Measurements from ENCODE around the gene BAMBI.

BAMBI gene

GRCh38 chr10:28705472-28705871 is 28.2 kb downstream of the BAMBI start:
- no peak for DNase-seq (ENCODE audit: low spot score)

- no peak for DNase-seq (ENCODE audit: low spot score)
Measured at GRCh38 chr10:28709001-28709710, 31.8 kb downstream of the BAMBI start.

DNA sequence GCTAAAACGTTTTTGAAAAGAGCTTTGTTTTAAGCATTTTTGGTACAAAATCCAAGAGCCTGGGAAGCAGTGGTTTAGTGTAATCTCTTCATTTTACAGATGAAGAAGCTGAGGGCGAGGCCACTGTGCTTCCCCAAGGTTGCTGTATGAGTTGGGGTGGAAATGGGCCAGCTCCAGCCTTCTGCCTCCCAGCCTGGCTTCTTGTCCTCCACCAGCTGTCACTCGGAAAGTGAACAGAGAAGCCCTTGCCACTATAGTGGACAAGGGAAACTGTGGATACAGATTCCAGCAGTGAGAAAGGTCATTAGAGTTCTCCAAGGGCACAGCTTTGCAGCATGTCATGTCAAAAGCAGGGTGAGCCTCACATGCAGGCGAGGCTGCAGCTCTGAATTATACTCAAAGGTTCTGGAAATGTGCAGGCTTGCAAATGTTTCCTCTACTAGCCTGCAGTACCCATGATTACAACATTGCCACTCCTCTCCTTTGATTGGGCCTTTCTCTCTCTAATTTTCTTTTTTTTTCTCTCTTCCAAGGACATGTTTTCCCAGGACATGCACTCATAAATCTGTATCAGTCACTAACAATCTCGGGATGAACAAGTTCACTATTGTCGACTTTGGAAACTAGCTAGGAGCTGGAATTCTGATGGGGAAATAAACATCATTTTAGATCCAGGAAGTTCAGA is 33.0 kb downstream of the BAMBI start:
- DNase-seq (ENCODE audit: low spot score): no peak

DNA sequence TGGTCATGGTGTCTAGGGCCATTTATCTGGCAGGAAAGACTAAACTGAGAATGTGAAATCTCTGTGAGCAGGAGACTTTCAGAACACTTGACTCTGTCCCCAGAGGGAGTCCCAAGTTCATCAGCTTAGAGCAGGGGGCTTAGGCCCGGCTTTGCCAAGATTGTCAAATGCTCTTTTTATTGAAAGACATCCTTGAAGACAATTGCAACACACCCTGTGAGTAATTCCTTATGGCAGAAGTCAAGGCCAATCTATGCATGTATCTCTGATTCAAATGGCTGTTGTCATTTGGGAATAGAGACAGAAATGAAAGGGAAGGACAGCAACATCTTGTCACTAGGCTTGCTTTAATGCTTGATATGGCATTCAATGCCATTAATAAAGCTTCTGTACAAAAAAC is 33.7 kb downstream of the BAMBI start:
- DNase-seq (ENCODE audit: low spot score): no peak

DNA sequence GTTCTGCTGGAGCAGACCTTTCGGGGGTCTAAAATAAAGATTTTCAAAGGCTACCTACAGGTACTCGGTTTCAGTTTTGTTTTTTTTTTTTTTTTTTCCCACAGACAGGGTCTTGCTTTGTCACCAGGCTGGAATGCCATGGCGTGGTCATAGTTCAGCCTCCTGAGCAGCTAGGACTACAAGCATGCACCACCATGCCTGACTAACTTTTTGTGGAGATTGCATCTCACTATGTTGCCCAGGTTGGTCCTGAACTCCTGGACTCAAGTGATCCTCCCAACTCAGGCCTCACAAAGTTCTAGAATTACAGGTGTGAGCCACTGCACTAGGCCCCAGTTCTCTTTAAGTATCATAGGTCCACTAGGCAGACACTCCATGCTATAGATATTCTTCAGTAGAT is 34.5 kb downstream of the BAMBI start:
- DNase-seq (ENCODE audit: low spot score): no peak

DNA sequence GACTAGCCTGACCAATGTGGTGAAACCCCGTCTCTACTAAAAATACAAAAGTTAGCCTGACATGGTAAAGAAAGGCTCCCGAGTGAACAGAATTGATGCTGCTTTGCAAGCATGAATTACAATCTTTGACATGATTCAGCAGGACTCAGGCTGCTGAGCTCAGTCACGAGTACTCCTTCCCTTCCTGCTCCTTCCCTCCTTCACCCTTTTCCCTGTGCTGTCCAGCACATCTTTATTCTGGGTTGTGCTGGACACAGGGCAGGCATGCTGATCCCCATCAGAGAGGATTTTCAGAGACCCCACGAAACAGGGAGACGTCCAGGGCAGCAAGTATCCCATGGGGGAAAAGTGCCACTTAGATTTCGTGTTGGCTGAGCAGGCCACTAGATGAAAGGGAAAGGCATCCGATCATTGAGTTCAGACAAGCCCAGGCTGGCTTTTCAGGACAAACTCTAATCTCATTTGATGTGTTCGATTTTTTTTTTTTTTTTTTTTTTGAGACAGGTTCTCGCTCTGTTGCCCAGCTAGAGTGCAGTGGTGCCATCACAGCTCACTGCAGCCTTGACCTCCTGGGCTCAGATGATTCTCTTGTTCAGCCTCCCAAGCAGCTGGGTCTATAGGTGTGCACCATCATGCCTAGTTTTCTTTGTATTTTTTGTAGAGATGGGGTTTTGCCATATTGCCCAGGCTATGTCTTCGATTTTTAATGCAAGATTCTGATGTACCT is 36.5 kb downstream of the BAMBI start:
- no peak for DNase-seq (ENCODE audit: low spot score)

- DNase-seq (ENCODE audit: low spot score): peak; percentile 23
Measured at GRCh38 chr10:28714401-28715053, 37.2 kb downstream of the BAMBI start.

- no peak for DNase-seq (ENCODE audit: low spot score)
Measured at GRCh38 chr10:28715246-28715645, 37.9 kb downstream of the BAMBI start.

DNA sequence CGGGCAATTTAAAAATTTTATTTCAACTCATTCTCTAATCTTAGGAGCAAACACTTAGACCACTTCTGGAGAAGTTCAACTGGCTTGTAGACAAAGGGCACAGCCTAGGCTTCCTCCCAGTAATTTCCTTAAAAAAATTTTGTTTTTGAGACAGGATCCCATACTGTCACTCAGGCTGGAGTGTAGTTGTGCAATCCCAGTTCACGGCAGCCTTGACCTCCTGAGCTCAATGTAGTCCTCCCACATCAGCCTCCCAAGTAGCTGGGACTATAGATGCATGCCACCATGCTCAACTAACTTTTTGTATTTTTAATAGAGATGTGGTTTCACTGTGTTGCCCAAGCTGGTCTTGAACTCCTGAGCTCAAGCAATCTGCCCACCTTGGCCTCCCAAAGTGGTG is 38.4 kb downstream of the BAMBI start:
- DNase-seq (ENCODE audit: low spot score): no peak

- no peak for DNase-seq (ENCODE audit: low spot score)
Measured at GRCh38 chr10:28716748-28717147, 39.4 kb downstream of the BAMBI start.

DNA sequence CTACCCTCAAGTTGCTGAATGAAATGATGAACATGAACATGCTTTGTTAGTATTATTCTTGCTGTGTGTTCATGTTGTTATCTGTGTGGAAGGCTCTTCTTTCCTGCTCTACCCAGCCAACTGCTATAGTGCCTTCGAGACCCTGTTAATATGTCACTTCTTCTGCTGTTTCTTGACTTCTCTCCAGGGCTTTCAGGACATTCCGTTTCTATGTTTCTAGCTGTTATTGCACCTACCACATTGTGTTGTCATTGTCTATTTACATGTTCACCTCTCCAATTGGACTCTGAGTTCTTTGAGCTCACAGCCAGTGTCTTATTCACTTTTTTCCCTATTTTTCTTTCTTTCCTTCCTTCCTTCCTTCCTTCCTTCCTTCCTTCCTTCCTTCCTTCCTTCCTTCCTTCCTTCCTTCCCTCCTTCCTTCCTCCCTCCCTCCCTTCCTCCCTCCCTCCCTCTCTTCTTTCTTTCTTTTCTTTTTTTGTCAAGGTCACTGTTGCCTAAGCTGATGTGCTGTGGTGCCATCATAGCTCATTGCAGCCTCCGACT is 40.4 kb downstream of the BAMBI start:
- no peak for DNase-seq (ENCODE audit: low spot score)

- DNase-seq (ENCODE audit: low spot score): peak; percentile 49
Measured at GRCh38 chr10:28719789-28720436, 42.6 kb downstream of the BAMBI start.

DNA sequence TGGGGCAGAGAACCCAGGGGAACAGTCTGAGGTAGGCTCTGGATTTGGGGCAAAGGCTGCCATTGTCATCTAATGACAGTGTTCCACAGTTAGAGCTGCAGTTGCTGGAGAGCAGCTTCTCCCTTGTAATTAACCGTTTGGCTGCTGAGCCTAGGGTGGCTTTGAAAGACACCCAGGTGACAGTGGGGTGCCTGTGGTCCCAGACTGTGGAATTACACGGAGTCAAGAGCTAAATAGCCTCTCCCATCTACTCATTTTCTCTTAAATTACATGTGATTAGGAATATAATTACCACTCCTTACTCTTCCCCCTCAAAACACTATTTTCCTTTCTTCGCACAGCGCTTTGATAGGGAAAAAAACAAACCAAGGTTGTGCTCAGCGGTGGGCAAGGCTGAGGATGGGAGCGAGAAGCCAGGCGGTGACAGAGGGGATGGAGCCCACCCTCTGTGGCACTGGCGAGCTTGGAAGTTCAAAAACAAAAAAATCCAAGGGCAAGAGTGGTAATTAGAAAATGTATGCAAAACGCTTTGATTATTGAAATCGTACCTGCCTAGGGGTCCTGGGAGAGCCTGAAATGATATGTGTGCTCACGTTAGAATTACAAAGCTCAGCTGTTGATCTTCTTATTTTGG is 44.1 kb downstream of the BAMBI start:
- no peak for DNase-seq (ENCODE audit: low spot score)

DNA sequence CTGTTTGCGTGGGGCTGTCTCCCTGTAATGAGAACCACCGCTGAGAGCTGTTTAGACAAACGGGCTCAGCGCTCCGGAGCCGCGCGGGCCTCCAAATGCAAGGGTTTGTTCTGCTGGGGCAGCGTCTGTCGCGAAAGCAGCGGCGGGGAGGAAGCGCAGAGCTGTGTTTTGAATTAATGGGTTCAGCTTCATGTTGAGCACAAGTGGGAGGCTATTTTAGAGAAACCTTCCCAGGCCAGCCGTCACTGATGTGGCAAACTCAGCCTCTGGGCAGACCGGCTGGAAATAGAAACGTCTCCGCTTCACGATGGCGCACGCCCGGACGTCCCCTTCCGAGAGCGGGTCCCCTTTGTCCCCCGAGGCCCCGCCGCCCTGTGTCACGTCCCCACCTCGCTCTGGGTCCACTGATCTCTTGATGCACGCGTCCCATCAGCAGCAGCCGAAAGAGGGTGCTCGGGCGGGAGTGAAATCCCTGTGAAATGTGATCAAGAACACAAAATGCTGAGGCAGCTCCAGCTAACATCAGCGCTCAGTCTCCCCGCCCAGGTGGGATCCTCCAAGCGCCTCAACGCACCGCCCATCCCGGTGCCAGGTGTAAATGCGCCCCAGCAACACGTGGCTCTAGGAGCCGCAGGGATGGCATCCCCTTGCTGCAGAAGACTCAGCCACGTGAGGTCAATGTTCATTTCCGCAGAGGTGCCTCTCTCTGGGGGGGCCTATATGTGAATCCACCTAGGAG is 44.9 kb downstream of the BAMBI start:
- DNase-seq (ENCODE audit: low spot score): no peak

GRCh38 chr10:28728366-28728765 is 51.0 kb downstream of the BAMBI start:
- no peak for DNase-seq (ENCODE audit: low spot score)

DNA sequence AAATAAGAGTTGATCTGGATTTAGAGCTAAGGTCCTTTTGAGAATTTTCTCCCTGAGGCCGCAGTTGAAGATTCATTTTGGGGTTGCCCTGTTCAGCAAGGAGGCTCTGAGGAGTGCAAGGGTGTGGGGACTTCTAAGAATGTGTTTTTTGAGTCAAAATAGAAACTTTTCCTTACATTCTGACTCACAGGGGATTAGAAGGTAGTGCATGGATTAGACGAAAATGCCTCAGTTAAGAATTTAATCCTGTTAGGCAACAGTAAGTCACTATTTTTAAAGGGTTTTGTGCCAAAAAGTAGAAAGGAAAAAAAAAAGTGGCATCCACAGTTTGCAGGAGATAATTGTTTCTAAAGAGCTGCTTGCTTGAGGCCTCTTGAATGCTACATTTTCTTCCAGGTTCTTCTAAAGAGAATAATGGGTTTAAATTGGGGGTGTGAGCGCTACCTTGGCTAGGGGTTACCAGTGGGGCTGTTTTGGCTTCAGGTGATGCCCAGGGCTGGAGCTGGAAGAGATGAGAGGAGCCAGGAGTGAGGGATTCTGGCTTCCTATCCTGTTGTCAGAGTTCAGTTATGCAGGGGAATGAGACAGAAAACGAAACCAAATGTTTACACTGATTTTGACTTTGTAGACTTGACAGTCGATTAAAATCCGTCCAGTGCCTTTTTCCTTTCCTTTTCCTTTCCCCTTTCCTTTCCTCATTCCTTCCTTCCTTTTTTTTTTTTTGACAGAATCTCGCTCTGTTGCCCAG is 52.9 kb downstream of the BAMBI start:
- DNase-seq (ENCODE audit: low spot score): no peak

DNA sequence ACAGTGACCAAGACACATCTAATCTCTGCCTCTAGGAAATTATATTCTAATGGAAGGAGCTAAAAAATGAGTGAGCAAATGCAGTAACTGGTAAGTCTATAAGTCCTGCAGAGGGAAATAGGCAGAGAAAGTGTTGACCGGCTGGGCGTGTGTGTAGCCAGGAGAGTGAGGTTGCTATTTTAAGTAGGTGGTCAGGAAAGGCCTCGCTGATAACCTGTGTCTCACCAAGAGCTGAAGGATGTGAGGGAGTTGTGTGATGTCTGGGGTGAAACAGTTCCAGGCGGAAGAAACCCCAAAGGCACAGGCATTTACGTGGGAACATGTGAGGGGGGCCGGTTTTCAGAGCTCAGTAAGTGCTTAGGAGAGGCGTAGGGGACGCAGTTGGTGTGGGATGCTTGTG is 54.8 kb downstream of the BAMBI start:
- DNase-seq (ENCODE audit: low spot score): no peak

All from COLO829 (cell line).